H7 (cell line): ENCODE data around the gene VOPP1. TPM values are rescaled to one million over a fixed set of nuclear protein-coding genes. Genes with fewer than 3 reads are reported as not detected.
"Not testable (repeated sequence)": the region's sequence is repeated elsewhere in the genome, so short reads cannot be mapped to it uniquely, and the experiment has no call there.

Experiments used
- DNase-seq: peaks from one replicate; pipeline ENCODE4 v3.0.0; 2012
- H3K27me3 ChIP-seq: 2 replicates; pipeline ENCODE4 v1.6.0; 2011; ENCODE audit warnings: mild to moderate bottlenecking, low read length; ENCODE audit not compliant: control insufficient read depth, insufficient read depth
- H3K36me3 ChIP-seq: replicated peaks from 2 replicates; pipeline ENCODE4 v1.5.1; 2011; ENCODE audit warnings: low read length; ENCODE audit not compliant: control insufficient read depth, insufficient read depth
- H3K4me3 ChIP-seq: 2 replicates; pipeline ENCODE4 v1.5.1; 2011; ENCODE audit warnings: low read depth, mild to moderate bottlenecking, control low read depth, low read length, moderate library complexity; ENCODE audit not compliant: insufficient read depth
- total RNA-seq: library from RNA; depleted of rRNA; stranded (reverse); fragments of >200 nt; shearing (Covaris generic); gene quantifications from 2 replicates; pipeline ENCODE4 v1.2.3, GENCODE V29; 2014

Gene VOPP1
- total RNA-seq, 1 experiment from 2014 or later, result 103 TPM

- no peaks in the 10 kb centered on the region; the same call in 1 of the 2 replicates for H3K36me3 ChIP-seq
- no peak overlapping the region for H3K4me3 ChIP-seq
- peak; percentile 71 for DNase-seq
- H3K27me3 ChIP-seq, result no peaks in the 10 kb centered on the region
Observed at GRCh38 chr7:55477781-55478374, 94.4 kb downstream of the VOPP1 start.

DNA sequence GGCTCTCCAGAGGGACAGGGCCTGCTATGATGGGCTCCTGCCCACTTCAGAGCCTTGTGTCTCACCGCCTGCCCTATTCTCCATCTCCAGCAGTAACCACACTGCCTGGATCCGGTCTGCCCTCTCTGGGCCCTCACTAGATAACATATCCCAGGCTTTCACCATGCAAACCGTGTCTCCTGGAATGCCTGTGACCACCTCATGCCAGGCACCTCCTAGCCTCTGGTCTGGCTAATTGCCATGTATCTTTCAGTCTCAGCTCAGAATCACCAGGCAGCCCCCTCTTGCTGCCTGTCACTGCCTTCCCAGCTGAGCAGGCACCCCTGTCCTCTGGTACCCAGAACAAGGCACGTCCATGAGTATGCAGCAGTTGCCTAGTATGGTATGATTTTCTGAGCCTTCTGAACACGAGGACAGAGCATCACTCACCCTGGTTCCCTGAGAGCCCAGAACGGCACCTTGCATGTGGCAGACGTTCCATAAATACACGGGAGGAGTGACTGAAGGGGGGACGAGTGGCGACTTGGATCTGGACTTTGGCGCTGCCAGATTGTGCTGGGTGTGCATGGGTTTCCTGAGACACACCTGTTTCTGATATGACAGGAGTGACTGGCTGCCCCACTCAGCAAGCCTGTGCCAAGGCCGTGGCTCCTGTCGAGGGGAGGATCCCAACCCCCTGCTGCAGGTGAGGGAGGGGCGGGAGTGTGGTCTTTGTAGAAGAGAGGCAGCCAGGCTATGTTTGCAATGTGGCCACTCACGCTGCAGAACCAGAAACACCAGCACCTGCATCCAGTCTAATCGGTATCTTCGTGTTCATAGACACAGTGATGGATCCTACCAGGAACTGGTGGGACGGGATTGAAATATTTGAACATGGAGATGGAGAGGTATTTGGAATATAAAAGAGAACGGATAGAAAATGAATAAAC lies 95.2 kb downstream of the VOPP1 start:
- Histone ChIP-seq H3K27me3 (no peaks in the 10 kb centered on the region), H3K36me3 (no peaks in the 10 kb centered on the region; the same call in 1 of the 2 replicates), H3K4me3 (no peak overlapping the region)
- no peak for DNase-seq

GRCh38 chr7:55475855-55476803 lies 96.2 kb downstream of the VOPP1 start:
- DNase-seq, result peak; percentile 29

GRCh38 chr7:55474944-55475854 lies 97.1 kb downstream of the VOPP1 start:
- H3K36me3 ChIP-seq, result no peaks in the 10 kb centered on the region; the same call in 1 of the 2 replicates
- H3K27me3 ChIP-seq, result no peaks in the 10 kb centered on the region
- no peak for DNase-seq
- H3K4me3 ChIP-seq, result no peak overlapping the region

More at GRCh38 chr7:55475855-55476803, 96.2 kb downstream of the VOPP1 start:
- Histone ChIP-seq H3K4me3 (no peak overlapping the region), H3K27me3 (no peaks in the 10 kb centered on the region), H3K36me3 (no peaks in the 10 kb centered on the region; the same call in 1 of the 2 replicates)

GRCh38 chr7:55473932-55474331 lies 98.4 kb downstream of the VOPP1 start:
- no peak overlapping the region for H3K4me3 ChIP-seq
- no peaks in the 10 kb centered on the region for H3K27me3 ChIP-seq
- no peak for DNase-seq
- H3K36me3 ChIP-seq, result no peaks in the 10 kb centered on the region; the same call in 1 of the 2 replicates

DNA sequence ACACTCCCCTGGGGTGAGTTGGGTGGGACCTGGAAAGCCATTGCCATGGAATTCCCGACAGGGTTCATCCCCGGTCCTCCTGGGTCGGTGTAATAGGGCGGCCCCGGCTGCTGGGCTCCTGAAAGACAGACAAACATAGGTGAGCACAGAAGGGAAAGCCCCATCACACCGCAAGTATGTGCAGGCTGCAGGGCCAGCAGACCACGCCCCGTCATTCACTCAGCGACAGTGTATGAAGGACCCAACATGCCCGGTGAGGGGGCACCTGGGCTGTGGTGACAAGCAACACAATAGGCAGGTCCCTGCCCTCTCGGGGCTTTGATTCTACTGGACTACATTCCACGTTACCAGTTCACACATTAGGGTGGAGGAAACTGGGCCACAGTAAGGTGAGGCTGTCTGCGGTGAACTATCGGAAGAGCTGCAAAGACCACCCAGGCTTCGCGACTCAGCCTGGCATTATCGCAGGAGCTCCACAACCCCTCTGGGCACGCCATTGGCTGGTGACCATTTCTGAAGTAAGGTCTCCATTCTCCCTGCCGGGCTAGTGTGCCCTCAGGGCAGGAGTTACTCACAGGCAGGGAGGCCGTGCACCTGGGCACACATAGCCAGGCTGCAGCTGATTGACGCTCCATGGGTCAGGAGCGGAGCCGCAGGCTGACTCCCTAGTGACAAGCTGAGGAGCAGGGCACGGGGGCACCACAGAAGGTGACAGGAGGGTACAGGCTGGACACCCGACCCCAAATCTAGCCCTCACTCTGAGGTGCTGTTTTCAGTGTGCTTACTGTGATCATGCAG lies 99.2 kb downstream of the VOPP1 start:
- H3K4me3 ChIP-seq, result no peak overlapping the region
- no peaks in the 10 kb centered on the region for H3K27me3 ChIP-seq
- DNase-seq, result no peak
- H3K36me3 ChIP-seq, result no peaks in the 10 kb centered on the region; the same call in 1 of the 2 replicates

DNA sequence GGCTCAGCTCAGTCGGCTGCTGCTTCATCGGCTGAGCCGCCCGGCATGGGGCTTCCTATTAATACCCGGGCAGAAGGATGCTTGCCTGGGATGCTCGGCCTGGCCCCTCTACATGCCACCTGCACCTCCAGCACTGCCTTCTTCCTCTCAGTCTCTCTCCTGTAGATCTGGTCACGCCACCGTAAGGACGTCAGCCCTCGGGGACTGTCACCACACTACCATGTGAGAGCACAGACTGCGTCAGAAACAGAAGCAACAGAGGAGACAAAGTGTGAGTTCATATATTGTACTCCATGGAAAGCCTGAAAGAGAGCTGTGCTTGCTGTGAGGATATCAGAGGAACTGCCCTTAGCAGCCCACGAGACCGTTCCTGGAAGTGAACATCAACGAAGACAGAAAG lies 99.9 kb downstream of the VOPP1 start:
- H3K36me3 ChIP-seq, DNase-seq, H3K4me3 ChIP-seq, H3K27me3 ChIP-seq: not testable (repeated sequence)

DNA sequence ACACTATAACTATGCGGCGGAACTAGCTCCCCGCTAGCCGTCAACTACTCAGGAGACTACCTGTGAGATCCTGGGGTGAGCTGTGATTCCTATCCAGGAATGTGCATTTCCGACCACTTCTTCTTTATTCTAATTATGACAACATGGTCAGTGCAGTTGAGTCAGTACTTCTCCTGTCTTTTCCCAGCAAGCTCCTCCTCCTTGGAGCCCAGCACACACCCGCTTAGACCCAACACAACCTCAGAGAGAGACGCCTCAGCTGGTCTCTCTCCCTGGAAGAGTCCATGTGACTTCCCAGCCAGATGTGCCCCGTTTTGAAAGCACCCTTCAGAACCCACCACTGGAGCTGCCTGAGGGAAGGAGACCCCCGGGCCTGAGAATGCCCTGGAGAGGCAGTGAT lies 100.7 kb downstream of the VOPP1 start:
- not testable (repeated sequence) for H3K36me3 ChIP-seq, DNase-seq, H3K27me3 ChIP-seq, H3K4me3 ChIP-seq

GRCh38 chr7:55470261-55470660 lies 102.0 kb downstream of the VOPP1 start:
- no peaks in the 10 kb centered on the region for H3K27me3 ChIP-seq
- no peaks in the 10 kb centered on the region; the same call in 1 of the 2 replicates for H3K36me3 ChIP-seq
- H3K4me3 ChIP-seq, result no peak overlapping the region
- DNase-seq, result no peak

DNA sequence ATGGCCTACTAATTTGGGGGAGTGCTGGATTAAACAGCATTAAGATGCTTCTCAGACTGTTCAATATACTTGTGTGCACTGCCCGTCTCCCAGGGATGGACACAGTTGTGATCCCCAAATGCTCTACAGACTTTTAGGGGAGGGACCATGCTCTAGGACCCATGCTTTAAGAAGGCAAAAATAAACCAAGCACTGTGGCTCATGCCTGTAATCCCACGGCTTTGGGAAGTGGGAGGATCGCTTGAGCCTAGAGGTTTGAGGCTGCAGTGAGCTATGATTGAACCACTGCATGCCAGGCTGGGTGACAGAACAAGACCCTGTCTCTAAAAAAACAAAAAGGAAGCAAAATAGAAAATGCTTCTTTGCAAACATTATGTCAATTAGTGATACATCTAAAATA lies 102.6 kb downstream of the VOPP1 start:
- no peaks in the 10 kb centered on the region for H3K27me3 ChIP-seq
- no peak for DNase-seq
- H3K4me3 ChIP-seq, result no peak overlapping the region
- H3K36me3 ChIP-seq, result peaks cover 1% of the 10 kb centered on the region; the same call in 1 of the 2 replicates

- Histone ChIP-seq H3K36me3 (peaks cover 3% of the 10 kb centered on the region), H3K27me3 (no peaks in the 10 kb centered on the region), H3K4me3 (no peak overlapping the region)
- no peak for DNase-seq
Observed at GRCh38 chr7:55469271-55469681, 103.0 kb downstream of the VOPP1 start.

DNA sequence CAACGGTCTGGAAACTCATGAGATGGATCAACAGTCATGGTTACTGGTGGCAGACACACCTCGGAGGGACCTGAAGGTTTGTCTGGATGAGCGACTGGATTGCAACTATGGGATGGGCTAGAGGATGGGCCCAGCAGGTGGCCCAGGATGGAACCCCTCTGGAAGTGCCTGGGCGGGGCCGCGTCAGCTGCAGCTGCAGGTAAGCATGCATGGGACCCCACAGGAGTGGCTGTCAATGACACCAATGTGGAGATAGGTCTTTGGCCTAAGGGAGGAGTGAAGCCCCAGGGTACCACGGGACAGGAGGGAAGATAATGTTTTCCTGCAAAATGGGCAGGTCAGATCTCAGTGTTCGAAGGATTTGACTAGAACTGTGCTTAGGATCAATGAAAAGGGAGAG lies 103.8 kb downstream of the VOPP1 start:
- DNase-seq, result no peak
- peaks cover 4% of the 10 kb centered on the region for H3K36me3 ChIP-seq
- H3K4me3 ChIP-seq, result no peak overlapping the region
- no peaks in the 10 kb centered on the region for H3K27me3 ChIP-seq
